Retina (tissue), 1 donor: ENCODE measurements around the gene SNX2.
A peak's percentile ranks its signal among the peaks of the same experiment; 100 is the strongest.

Experiments
- DNase-seq: peaks from one replicate; pipeline ENCODE4 v3.0.0-alpha.2; 2016

The SNX2 gene

DNA sequence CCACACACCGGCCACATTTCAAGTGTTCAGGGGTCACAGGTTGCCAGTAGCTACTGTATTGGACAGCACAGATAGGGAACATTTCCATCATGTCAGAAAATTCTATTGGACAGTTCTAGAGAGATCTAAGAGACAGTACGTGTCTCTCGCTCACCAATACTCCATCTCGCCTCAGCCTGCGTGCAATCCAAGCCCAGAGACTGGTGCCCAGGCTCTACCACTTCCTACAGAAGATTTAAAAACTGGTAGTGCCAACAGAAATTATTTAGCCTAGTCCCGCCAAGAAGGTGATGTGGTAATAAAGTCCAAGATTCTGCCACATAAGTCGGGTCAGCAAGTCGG lies 390 bp upstream of the SNX2 start:
- DNase-seq = no peak

DNA sequence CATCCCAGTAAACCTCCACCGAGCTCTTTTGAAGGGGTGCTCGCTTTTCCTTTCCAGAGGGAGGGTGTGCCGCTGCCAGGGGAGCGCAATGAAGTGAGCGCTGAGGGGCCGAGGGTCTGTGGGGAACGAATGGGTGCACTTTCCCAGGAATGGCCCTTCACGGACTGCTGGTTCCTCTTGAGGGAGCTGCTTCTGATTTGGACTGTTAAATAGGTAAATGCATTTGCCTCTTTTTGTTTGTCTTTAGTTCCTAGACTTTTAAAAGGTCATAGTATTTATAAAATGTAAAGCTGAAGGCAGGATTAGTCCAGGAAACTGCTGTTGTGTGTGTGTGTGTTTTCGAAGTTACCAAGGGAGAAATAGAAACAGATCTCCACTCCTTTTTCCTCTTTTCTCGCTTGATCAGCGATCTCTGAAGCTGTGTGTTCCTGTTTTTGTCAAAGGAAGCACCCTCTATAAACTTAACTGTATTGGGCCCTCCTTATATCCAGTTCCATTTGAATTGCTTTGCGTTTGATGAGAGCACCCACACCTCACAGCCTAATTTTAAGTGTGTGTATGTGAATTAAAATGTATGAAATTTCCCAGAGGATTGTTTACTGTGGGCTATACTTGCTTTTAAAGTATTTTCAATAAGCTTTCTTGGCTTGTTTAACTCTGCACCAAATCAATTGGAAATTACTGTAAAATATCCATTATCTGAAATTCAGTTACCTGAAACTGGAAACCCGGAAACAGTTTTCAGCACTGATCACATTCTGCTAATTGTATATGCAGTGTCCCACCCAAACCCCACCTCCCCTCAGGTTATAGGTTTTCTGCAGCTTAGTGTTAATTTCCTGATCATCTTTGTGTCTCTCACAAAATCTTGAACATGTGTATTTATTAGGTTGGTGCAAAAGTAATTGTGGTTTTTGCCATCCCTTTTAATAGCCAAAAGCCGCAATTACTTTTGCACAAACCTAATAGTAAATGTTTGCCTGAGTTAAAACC lies 966 bp downstream of the SNX2 start:
- DNase-seq = no peak

DNA sequence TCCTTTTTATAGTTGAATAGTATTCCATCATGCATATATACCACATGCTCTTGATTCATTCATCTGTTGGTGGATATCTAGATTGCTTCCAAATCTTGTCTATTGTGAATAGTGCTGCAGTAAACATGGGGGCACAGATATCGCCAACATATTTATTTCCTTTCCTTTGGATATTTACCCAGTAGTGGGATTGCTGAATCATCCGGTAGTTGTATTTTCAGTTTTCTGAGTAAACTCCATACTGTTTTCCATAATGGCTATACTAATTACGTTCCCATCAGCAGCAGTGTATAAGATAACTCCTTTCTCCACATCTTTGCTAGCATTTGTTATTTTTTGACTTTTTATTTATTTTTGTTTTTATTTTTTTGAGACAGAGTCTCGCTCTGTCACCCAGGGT lies 3.3 kb downstream of the SNX2 start:
- no peak for DNase-seq

DNA sequence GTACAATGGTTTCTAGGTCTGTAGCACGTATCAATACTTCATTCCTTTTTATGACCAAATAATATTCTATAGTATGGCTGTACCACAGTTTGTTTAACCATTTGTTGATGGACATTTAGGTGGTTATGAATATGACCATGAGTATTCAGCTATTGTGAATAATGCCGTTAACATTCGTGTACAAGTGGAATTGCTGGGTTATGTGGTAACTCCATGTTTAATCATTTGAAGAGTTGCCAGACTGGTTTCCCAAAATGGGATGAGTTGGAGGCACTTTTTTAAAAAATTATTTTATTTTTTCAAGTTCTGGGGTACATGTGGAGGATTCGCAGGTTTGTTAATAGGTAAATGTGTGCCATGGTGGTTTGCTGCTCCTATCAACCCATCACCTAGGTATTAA lies 4.6 kb downstream of the SNX2 start:
- no peak for DNase-seq

DNA sequence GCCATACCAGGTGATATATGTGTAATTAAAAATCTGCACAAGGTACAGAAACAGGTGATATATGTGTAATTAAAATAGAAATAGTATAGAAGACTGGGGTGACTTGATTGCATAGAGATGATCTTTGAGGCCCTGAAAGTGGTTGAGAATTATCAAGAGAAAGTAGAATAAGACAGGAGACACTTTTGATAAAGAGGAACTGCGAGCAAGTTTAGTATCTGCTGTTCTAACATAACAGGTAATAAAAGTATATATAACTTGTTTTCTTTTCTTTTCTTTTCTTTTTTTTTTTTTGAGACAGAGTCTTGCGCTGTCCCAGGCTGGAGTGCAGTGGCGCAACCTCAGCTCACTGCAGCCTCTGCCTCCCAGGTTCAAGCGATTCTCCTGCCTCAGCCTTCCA lies 5.4 kb downstream of the SNX2 start:
- no peak for DNase-seq

DNA sequence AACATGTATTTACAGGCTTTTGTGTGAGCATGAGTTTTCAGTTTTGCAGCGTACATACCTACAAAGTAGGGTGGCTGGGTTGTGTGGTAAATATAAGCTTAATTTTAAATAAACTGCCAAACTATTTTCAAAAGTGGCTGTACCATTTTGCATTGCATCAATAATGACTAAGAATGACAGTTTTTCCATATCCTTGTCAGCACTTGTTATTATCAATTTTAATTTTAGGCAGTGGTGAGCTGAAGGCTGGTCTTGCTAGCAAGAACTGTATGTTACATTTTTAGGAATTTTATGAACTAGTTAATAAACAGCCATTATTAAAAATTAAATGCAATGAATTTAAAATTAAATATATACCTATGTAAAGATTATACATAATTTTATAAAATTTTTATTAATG lies 6.6 kb downstream of the SNX2 start:
- DNase-seq = no peak

DNA sequence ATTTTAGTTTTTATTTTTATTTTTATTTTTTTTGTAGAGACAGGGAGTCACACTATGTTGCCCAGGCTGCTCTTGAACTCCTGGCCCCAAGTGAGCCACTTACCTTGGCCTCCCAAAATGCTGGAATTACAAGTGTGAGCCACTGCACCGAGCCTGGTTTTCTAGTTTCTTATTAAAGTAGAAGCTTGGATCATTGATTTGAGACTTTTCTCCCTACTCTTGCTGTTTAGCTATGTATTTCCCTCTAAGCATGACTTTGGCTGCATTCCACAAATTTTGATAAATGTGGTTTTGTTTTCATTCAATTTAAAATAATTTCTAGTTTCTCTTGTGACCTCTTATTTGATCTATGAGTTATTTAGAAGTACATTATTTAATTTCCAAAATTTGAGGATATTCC lies 10.4 kb downstream of the SNX2 start:
- no peak for DNase-seq

DNA sequence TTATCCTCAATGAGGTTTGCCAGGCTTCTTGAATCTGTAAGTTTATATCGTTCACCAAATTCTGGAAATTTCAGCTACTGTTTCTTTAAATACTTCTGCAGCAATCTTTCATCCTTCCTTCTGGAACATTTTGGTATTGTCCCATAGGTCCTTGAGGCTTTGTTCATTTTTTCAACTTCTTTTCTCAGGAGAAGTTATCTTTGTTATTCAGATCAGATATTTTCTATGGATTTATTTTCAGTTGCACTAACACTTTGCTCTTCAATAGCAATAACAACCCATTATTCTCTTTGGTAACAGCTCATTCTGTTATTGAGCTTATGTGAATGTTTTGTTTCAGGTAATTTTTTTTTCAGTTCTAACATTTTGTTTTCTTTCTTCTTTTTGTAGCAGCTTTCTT lies 13.5 kb downstream of the SNX2 start:
- no peak for DNase-seq

DNA sequence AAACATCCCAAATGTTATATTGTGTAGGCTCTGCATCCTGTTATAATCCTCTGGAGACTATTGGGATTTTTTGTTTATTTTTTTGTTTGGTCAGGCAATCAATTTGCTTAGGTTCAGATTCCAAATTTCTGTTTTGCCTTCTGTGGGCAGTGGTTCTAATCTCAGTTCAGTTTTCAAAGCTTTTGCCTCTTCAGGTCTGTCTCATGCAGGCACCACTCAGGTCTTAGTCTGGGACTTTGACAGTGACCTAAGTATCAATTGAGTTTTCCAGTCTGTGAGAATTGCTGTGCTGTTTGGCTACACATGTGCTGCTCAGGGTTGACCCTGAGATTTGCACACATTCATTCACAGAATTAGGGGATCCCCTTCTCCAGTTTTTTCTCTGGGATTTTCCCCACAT lies 14.1 kb downstream of the SNX2 start:
- no peak for DNase-seq

DNA sequence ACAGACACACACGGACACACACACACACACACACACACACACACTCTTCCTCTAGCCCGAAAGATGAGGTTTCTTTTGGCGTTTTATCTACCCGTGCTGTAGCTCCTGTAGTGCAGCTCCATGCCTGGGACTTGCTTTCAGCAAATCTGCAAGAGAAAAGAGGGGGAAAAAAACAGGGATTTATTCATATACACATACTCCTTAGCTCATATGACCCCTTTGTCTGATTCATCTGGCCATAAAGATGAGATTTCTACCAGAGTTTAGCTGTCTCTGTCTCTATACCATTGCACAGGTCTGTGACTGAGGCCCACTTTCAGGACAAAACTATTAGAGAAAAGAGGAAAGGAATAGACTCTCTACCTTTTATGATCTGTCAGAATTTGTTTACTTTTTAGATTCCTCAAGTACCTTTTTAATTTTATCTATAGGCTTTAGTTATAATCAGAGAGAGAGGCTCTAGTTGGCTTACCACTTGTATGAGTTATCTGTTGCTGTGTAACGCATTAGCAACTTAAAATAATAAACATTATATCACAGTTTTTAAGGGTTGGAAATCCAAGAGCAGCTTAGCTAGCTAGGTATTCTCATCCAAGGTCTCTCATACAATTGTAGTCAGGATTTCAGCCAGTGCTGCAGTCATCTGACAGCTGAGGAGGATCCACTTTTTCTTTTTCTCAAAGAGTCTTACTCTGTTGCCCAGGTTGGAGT lies 14.7 kb downstream of the SNX2 start:
- no peak for DNase-seq

DNA sequence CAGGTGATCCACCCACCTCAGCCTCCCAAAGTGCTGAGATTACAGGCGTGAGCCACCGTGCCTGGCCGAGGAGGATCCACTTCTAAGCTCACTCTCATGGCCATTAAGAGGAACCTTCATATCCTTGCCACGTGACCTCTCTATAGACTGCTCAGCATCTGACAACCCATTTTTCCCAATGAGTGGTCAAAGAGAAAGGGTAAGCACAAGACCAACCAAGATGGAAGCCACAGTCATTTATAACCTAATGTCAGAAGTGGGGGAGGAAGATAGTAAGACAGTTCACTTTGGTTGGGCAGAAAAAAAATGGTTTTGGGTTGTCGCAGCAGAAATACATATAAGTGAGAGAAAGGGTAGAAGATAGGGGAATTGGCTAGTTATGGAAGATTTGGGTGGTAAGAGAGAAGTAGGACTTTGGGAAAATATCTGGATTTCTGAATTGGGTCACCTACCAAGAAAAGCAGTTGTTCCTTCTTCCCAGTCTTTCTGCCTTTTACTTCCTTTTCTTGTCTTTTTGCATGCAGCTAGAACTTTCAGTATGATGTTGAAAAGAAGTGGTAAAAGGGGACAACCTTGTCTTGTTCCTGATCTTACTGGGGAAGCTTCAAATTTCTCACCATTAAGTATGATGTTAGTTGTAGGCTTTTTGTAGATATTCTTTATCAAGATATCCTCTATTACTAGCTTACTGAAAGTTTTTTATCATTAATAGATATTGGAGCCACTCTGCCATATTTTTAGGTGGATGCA lies 15.6 kb downstream of the SNX2 start:
- no peak for DNase-seq

DNA sequence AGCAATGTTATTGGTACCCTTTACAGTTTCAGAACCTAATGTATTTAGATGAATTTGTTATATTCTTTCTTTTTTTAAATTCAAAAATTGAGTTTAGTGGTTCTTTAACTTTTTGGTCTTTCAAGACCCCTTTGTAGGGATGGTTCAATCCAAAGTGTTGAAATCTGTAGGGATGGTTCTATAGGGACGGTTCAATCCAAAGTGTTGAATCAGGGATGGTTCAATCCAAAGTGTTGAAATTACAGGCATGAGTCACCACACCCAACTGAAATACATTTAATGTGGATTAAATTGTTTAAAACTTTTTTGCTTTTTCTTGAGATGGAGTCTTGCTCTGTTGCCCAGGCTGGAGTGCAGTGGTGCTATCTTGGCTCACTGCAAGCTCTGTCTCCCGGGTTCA lies 30.6 kb downstream of the SNX2 start:
- DNase-seq = no peak

DNA sequence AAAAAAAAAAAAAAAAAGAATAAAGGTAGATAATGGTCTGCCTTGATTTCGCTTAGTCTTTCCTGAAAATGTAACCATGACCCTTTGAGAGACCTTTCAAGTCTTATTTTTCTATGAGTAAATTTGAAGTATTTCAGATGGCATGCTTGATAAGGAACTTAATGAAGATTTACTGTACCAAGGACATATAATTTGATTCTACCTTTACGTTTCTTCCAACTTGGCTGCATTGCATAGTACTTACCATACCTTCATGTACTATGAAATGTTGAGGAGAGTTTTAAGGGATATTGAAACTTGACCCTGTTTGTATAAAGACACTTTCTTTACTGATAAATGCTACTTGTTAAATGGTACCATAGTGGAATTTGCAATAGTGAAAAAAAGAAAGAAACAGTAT lies 35.5 kb downstream of the SNX2 start:
- no peak for DNase-seq

DNA sequence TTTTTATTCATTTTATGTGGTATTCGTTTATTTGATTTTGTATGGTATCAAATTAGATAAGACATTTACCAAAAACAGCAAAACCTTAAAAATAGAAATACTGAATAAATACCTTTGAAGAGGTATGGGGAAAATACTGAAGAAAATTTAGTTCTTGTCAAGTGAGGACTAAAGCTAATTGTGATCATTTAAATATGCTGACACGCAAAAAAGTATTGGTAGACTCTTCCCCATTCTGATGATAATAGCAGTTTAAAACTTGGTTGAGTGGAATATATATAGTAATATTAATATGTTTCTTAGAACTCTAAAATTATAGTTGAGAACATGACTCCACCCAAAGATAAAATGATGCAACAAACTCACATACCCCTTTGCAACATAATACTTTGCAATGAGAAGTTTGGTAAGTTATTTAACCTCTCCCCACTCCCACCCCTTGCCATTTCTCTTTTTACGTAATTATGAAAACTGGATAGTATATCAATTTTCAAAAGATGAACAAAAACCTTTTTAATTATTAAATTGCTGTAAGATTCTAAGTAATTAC lies 40.4 kb downstream of the SNX2 start:
- no peak for DNase-seq

DNA sequence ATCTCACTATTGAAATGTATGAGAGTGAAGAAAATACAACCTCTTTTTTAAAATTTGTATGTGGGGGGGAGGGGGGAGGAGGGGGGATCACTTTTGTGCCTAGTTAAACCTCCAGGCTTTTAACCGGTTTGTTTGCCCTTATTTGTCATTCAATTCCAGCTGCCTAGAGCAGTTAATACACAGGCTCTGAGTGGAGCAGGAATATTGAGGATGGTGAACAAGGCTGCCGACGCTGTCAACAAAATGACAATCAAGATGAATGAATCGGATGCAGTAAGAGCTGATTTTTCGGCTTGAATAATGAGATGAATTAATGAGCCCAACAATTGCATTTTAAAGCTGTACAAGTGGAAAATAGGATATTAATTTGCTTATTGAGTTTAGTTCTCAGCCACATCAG lies 41.9 kb downstream of the SNX2 start:
- DNase-seq = peak; percentile 42

DNA sequence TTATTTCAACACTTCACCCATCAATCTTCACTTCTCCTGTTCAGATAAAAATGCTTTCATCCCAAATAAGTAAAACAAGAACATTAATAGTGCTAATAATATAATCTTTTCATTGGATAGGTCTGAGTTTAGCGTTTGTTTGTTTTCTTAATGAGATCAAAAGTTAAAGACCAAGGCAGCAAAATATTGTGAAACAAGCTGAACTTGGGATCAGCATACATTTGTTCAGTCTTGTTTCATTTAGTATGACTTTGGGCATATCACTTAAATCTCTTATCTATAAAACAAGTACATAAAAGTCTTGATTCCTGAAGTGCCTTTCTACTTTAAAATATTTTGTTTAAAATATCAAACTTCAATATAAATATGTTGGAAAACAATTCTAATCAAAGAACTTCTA lies 57.1 kb downstream of the SNX2 start:
- DNase-seq = no peak

DNA sequence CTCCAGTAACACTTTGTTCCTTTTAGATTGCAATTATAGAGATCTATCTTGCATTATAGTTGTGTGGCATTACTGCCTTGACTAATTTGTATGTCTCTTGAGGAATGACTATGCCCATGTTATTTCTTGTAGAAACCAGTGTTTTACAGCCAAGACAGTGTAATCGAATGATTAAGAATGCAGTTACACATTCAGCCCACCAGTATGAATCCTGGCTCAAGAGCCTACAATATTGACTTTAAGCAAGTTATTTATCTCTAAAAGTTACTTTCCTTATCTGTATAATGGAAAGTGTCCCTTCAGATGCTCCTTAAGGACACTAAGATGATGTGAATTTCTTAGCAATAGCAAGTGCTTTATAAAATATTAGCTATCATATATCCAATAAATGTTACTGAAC lies 60.8 kb downstream of the SNX2 start:
- DNase-seq = no peak

DNA sequence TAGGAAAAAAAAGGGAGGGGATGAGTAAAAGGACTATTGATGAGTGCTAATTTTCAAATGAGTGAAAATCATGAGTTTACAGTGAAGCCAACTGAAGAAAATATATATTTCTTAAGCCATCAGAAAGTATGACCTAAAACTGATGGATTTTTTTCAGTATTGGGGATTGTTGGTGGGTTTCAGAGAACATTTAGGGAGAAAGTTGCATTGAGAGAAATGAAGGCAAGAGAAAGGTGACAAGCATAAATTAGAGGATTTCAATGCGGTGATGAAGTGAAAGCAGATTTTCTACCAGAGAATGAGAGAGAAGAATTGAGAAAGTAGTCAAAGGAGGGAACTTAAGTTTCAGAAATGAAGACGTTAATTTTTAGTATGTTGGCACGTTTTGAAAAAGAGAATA lies 62.1 kb downstream of the SNX2 start:
- DNase-seq = no peak

DNA sequence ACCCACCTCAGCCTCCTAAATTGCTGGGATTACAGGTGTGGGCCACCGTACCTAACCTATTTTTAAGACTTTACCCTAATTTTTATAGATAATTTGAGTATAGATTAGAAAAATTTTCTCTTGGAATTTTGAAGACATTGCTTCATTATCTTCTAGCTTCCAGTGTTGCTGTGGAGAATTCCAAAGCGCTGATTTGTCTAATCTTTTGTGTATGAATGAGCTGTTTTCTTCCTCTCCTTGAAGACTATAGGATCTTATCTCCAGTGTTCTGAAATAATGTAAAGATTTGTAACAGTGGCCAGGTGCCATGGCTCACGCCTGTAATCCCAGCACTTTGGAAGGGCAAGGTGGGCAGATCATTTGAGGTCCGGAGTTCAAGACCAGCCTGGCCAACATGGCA lies 64.9 kb downstream of the SNX2 start:
- no peak for DNase-seq

DNA sequence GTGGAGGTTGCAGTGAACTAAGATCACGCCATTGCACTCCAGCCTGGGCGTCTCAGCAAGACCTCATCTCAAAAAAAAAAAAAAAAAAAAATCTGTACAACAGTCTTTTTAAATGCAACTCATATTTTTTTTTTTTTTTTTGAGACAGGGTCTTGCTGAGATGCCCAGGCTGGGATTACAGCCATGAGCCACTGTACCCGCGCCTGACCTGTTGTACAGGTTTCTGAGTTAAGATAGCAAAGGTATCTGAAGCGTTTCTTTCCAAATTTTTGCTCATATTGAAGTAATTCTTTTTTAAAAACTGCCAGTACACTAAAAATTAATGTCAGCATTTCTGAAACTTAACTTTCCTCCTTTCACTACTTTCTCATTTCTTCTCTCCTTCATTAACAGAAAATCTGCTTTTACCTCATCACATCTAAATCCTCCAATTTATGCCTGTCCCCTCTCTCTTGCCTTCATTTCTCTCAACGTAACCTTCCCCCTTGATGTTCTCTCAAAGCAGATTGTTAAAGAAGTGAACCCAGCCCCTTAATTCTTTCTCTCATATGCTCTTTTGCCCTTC lies 67.2 kb downstream of the SNX2 start:
- no peak for DNase-seq

DNA sequence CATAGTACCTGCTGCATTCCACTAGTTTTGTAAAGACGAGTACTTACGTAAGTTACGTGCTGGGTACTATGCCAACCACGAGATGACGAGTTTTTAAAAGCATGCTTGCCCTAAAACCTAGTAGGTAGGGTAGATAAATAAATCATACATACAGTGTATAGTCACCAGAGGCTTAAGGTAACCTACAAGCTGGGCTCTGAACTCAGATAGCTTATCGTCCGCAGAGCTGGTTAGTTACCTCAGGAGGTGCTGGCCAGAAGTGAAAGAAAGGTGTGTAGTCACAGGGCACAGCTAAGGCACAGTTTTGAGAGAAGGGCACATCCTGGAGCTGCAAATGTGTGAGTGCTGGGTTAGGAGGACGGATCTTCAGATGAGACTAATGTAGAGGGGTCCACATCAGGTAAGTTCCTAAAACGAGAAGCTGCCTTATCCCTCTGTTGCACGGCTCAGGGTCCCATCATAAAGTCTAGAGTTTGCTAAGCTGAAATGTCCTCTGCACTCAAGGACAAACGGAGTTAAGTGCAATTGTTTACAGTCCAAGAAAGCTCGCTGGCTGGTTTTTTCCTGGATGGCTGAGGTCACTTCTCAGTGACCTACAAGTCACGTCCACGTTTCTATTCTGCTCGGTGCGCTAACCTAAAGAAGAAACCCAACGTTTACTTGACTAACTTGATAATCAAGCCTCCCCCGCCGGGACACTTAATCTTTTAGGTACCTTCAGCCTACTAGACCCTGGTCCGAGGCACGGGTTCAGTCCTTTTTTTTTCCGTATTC lies 69.4 kb downstream of the SNX2 start:
- no peak for DNase-seq

DNA sequence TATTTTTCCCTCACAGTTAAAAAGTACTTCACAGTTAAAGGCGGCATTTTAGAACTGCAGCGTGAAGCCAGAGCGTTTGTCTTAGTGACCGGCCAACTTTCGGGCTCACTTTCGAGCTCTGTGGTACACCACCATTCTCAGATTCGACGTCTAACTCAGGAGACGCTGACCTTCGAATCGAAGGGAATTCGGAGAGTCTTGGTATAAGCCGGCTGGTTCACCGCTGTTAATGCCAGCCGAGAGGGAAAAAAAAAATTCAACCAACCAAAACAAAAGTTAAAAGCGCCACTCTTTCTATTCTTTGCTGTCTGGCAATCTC lies 70.0 kb downstream of the SNX2 start:
- no peak for DNase-seq
